Stomach (tissue), 9 donors: ENCODE measurements around the gene UBLCP1. TPM values are rescaled to one million over a fixed set of nuclear protein-coding genes. Genes with fewer than 3 reads are reported as not detected.
"Not testable (repeated sequence)": the region's sequence is repeated elsewhere in the genome, so short reads cannot be mapped to it uniquely, and the experiment has no call there.

Experiments
- DNase-seq, 2 donors: peaks; one replicate each; pipeline versions ENCODE4 v3.0.0 to v3.0.0-alpha.2; 2013 to 2019
- H3K27ac ChIP-seq, 5 donors: fragments of 200-600 bp in 4 of 5; sonication (generic) in 4 of 5; one replicate each; pipeline ENCODE4 v1.5.1; 2013 to 2019; ENCODE audit warnings: mild to moderate bottlenecking in 1 of 5, moderate library complexity in 1 of 5
- H3K27me3 ChIP-seq, 3 donors: fragments of 200-600 bp; sonication (generic); one replicate each; pipeline ENCODE4 v1.5.1; 2017 to 2019; ENCODE audit warnings: mixed run types in 1 of 3
- H3K36me3 ChIP-seq, 4 donors: fragments of 200-600 bp; sonication (generic); 1 replicate in 3 of 4; 2 replicates in 1 of 4; pipeline ENCODE4 v1.5.1; 2016 to 2019
- H3K4me1 ChIP-seq, 4 donors: fragments of 200-600 bp; sonication (generic); one replicate each; pipeline ENCODE4 v1.5.1; 2016 to 2019
- H3K4me3 ChIP-seq, 4 donors: fragments of 200-600 bp; sonication (generic) in 3 of 4; one replicate each; pipeline ENCODE4 v1.5.1; 2016 to 2019; ENCODE audit warnings: mild to moderate bottlenecking in 1 of 4
- H3K9me3 ChIP-seq, 4 donors: fragments of 200-600 bp; sonication (generic); one replicate each; pipeline ENCODE4 v1.5.1; 2016 to 2019
- CTCF ChIP-seq, 7 experiments: fragments of 450-650 bp in 4 of 7; fragments of 200-600 bp in 3 of 7; sonication (generic) in 3 of 7; IDR thresholded peaks; one replicate each; pipeline ENCODE4 v1.5.1; 2016 to 2019; ENCODE audit warnings: antibody characterized with exemption in 7 of 7, control low read depth in 2 of 7, mild to moderate bottlenecking in 1 of 7
- EP300 ChIP-seq: sonication (generic); formaldehyde crosslinking; IDR thresholded peaks from one replicate; pipeline ENCODE4 v1.6.1; 2017; ENCODE audit warnings: antibody characterized with exemption
- POLR2A ChIP-seq, 4 donors: fragments of 450-650 bp; IDR thresholded peaks; one replicate each; pipeline ENCODE4 v1.6.1; 2016; ENCODE audit warnings: antibody characterized with exemption in 4 of 4, control low read depth in 2 of 4, mild to moderate bottlenecking in 1 of 4, moderate library complexity in 1 of 4
- POLR2AphosphoS5 ChIP-seq, 3 donors: sonication (generic); formaldehyde crosslinking; IDR thresholded peaks; one replicate each; pipeline ENCODE4 v1.6.1; 2016; ENCODE audit warnings: antibody characterized with exemption in 3 of 3
- WGBS, 5 donors: extraction: QIAGEN DNeasy Blood & Tissue Kit in 3 of 5; methylation state at CpG; one replicate each; pipeline versions ENCODE4 v1.1.5 to v1.1.7; 2013 to 2018; 5-methylcytosine and 5-hydroxymethylcytosine counted together
- intact Hi-C: fragments of 100-400 bp; cut with DNase I; formaldehyde crosslinking; loops from one replicate; pipeline ENCODE4 v1.15.1; 2023; ENCODE audit warnings: low total_unique reads
- polyA plus RNA-seq, 3 donors: library from polyadenylated mRNA; stranded (reverse); fragments of 200-250 nt; gene quantifications; one replicate each; pipeline ENCODE4 v1.2.3, GENCODE V29; 2013
- total RNA-seq, 5 donors: library from RNA; depleted of rRNA; stranded (reverse); fragments of >200 nt; gene quantifications; one replicate each; pipeline versions ENCODE4 v1.1.0 to v1.2.3, GENCODE V29; 2014 to 2016
- donor health status: healthy with polysubstance abuse.
- donor health status: Bipolar disorder and iron deficiency.
- donor health status: healthy.

The UBLCP1 gene
- total and polyA plus RNA-seq, 8 donors: 1.2 to 24.4 (median 16.7) TPM

DNA sequence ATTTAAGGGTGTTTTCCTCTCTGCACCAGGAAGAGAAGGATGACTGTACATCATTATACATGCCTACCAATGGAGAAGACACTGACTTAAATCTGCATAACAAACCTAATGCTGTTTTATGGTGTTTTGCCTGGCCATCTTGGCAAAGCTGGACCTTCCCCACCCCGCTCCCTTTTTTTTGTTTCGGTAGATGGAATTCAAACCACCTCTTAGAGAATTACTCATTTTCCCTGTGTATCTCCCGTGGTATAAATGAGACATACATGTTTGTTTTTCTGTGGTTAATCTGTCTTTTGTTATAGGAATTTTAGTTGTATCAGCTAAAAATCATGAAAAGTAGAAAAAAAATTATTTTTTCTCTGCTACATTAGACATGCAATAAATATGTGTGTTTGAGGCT, 38.4 kb downstream of the UBLCP1 start:
- WGBS, 5 donors: 73 to 89% (median 84%) methylated on average over 3 of the region's 3 CpGs
- Histone ChIP-seq H3K27me3 (no peaks in the 10 kb centered on the region), H3K27ac (no peak overlapping the region), H3K36me3 (no peaks in the 10 kb centered on the region), H3K9me3 (peaks cover 0 to 46% (median 38%) of the 10 kb centered on the region in 4 donors), H3K4me3 (no peak overlapping the region), H3K4me1 (no peaks in the 10 kb centered on the region)
- intact Hi-C loops: no loop called here
- no peak for DNase-seq
- no peak for TF ChIP-seq CTCF (IDR thresholded peaks at IDR 0.05)
- no peak for TF ChIP-seq EP300
- TF ChIP-seq POLR2A (IDR thresholded peaks at IDR 0.05): no peak
- TF ChIP-seq POLR2AphosphoS5 (IDR thresholded peaks at IDR 0.05): no peak

DNA sequence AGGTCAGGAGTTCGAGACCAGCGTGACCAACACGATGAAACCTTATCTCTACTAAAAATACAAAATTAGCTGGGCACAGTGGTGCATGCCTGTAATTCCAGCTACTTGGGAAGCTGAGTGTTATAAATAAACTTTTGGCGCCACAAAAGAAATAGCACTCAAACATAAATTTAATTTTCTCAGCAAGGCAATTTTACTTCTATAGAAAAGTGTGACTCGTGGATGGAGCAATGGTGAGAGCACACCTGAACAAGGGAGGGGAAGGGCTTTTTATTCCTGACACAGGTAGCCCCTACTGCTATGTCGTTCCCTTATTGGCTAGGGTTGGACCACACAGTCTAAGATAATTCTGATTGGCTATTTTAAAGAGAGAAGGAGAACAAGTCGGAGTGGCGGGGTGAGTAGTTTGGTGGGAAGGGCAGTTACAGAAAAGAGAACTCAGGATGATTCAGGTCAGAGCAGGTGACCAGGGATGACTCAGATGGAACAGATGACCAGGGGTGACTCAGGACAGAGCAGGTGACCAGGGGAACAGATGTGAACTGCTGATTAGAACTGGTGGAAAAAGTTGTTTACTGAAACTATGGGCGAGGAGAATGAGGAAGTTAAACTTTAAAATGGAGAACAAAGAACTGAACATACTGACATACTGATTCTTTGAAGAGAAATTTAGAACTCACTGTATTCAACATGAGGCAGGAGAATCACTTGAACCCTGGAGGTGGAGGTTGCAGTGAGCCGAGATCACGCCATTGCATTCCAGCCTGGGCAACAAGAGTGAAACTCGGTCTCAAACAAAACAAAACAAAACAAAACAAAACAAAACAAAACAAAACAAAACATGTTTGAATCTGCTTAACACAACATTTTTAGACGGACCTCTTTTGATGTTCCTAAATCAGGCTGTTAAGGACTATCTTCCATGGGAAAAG, 39.1 kb downstream of the UBLCP1 start:
- H3K27me3 ChIP-seq, H3K4me1 ChIP-seq, H3K4me3 ChIP-seq, DNase-seq, H3K27ac ChIP-seq, H3K36me3 ChIP-seq, intact Hi-C loops: not testable (repeated sequence)
- 82 to 87% (median 85%) methylated on average over 13 of the region's 13 CpGs for WGBS, 5 donors
- peaks cover 0 to 43% (median 37%) of the 10 kb centered on the region in 4 donors for H3K9me3 ChIP-seq

GRCh38 chr5:159303286-159303685, 40.2 kb downstream of the UBLCP1 start:
- Histone ChIP-seq H3K4me3 (no peak overlapping the region), H3K27ac (no peak overlapping the region), H3K4me1 (no peaks in the 10 kb centered on the region), H3K9me3 (peaks cover 0 to 33% (median 28%) of the 10 kb centered on the region in 4 donors), H3K36me3 (no peaks in the 10 kb centered on the region), H3K27me3 (no peaks in the 10 kb centered on the region)
- TF ChIP-seq EP300 (no peak), CTCF (IDR thresholded peaks at IDR 0.05) (no peak), POLR2AphosphoS5 (IDR thresholded peaks at IDR 0.05) (no peak), POLR2A (IDR thresholded peaks at IDR 0.05) (no peak)
- 93 to 99% (median 98%) methylated on average over 4 of the region's 4 CpGs for WGBS, 5 donors
- DNase-seq: no peak
- intact Hi-C loops: no loop called here

DNA sequence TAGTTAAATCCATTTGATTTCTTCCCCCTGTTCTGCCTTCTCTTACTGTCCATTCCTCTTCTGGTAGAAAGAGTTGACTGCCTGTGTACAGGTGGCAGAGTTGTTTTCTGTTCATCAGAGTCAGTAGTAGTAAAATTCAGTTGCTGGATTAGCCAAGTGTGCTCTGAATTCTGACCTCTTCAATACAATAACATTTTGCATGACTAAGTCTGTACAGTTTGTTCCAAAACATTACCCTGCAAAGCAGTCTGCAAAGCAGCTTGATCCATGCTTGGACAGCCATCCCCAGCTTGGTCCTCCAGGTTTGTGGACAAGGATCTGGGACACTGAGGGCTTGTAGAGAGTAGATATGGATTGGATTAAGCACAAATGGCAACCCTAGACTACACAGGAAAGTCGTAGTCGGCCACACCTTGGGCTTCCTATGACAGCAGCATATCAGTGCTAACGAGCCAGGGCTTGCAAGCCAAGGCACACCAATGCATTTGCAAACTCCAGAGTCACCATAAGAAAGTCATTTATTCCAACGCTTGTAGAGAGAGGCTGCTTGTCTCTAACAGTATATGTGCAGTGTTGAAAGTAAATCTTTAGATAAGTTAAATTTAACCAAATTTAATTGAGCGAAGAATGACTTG, 42.0 kb downstream of the UBLCP1 start:
- DNase-seq: no peak
- peaks cover 0 to 6% (median 0%) of the 10 kb centered on the region in 3 donors for H3K27me3 ChIP-seq
- peaks cover 0 to 2% (median under 1%) of the 10 kb centered on the region in 4 donors for H3K4me1 ChIP-seq
- H3K36me3 ChIP-seq: no peaks in the 10 kb centered on the region
- WGBS, 5 donors: 74 to 82% (median 75%) methylated on average over 5 of the region's 5 CpGs
- H3K4me3 ChIP-seq: no peak overlapping the region
- intact Hi-C loops: no loop called here
- peaks cover 0 to 25% (median 22%) of the 10 kb centered on the region in 4 donors for H3K9me3 ChIP-seq
- TF ChIP-seq POLR2AphosphoS5 (IDR thresholded peaks at IDR 0.05) (no peak), EP300 (no peak), CTCF (IDR thresholded peaks at IDR 0.05) (no peak), POLR2A (IDR thresholded peaks at IDR 0.05) (no peak)
- no peak overlapping the region for H3K27ac ChIP-seq
